ENCODE results near the gene RPL38.

Gene RPL38

DNA sequence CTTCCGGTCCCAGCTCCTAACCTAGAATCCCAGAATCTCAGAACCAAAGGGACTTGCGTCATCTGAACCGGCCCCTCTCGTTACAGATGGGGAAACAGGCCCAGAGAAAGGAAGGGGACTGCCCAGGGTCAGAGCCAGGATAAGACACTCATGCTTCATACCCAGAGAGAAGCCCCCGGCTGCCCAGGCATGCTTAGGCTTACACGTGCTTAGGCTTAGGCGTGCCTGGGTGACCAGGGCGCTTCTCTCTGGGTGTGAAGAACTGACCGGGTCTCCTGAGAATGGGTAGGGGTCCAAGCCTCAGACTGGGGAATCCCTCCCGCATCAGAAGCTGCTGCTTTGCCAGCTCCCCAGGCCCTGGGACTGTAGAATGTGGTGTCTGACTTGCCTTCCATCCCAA is 40.6 kb downstream of the RPL38 start:
- in situ Hi-C loops (cut with HindIII; ENCODE audit: low sequenced_read_pairs) = no loop called here

- in situ Hi-C loops (cut with HindIII; ENCODE audit: low sequenced_read_pairs) = no loop called here
These were observed 41.1 kb downstream of the RPL38 start for GRCh38 chr17:74244548-74244947.

DNA sequence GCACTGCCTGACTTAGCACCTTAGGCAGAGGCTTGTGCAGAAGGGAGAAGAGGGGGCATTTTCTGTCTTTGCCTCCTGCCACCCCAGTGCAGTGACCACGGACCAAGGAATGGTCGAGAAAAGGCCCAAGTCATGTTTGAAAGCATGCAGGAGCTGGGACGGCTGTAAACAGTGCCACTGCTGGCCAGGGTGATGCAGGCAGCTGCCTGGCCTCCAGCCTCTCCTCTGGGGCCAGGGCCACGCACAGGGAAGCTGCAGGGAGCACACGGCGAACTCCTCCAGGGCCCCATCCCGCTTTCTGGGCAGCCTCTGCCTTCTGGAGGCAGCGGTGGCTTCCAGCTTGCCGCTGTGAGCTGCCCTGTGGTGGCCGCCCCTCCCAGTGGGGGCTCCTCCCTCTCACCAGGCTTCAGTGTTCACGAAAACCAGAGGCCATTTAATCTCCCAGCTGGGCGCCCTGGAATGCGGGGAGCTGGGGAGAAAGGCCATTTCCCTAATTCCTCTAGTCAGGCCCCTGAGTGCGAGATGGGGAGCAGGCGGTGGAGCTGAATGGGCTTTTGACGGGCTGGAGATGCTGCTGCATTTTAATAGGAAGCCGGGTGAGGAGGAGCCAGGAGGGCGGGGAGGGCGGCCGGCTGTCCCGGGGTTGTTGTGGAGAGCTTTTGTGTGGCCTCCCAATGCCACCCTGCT is 41.8 kb downstream of the RPL38 start:
- in situ Hi-C loops (cut with HindIII; ENCODE audit: low sequenced_read_pairs) = no loop called here

- in situ Hi-C loops (cut with HindIII; ENCODE audit: low sequenced_read_pairs) = no loop called here
These were observed 42.4 kb downstream of the RPL38 start for GRCh38 chr17:74245871-74246270.

DNA sequence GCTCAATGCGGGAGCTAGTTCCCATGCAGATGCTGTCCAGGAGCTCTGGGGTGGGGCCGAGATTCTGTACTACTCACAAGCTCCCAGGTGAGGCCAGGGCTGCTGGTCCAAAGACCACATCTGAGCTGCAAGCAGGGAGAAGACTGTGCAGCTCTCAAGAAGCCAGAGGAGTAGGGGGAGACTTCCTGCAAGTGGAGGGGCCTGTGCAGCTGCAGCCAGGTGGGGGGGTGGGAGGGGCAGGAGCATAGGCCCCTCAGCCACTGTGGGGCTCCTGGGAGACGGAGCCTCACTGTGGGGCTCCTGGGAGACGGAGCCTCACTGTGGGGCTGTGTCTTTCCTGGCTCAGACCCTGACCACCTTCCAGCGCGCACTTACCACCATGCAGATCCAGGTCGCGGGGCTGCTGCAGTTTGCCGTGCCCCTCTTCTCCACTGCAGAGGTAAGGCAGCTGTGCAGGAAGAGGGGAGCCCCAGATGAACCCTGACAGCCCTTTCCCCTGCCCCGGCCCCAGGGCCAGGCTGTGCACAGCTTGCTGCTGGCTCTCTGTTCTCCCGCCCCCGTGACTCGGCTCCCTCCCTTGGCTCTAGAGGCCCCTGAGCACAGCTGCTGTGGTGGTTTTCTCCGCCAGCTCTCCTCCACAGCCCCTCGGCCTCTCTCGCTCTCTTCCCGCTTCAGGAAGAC is 46.3 kb downstream of the RPL38 start:
- in situ Hi-C loops (cut with HindIII; ENCODE audit: low sequenced_read_pairs) = no loop called here

- in situ Hi-C loops (cut with HindIII; ENCODE audit: low sequenced_read_pairs) = no loop called here
These were observed 47.0 kb downstream of the RPL38 start for GRCh38 chr17:74250324-74250995.

DNA sequence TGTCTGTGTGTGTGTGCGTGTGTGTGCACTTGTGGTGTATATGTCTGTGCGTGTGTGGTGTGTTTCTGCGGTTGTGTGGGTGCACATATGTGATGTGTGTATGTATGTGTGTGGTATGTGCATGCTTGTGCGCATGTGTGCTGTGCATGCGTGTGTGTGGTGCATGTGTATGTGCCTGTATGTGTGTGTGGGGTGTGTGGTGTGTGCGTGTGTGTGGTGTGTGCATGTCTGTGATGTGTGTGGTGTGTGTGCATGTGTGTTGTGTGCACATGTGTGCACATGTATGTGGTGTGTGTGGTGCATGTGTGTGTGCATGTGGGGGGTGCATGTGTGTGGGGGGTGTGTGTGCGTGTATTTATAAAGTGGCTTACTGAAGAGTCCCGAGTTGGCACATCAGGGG is 47.6 kb downstream of the RPL38 start:
- in situ Hi-C loops (cut with HindIII; ENCODE audit: low sequenced_read_pairs) = no loop called here

DNA sequence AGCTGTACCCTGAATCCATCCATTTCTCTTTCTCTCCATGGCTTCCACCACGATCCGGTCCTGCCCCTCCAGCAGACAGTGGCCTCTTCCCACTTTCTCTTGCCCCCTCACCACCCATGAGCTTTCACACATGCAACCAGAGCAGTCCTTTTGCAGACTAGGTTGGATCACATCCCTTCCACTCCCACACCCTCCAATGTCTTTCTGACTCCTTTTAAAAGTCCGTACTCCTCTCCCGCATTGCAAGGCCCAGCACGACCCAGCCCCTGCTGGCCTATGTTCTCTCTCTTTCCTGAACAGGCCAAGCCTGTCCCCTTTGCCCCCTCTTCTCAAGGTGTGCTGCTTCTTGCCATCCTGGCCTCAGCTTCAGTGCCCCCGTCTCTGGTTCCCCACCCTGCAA is 48.1 kb downstream of the RPL38 start:
- in situ Hi-C loops (cut with HindIII; ENCODE audit: low sequenced_read_pairs) = no loop called here

DNA sequence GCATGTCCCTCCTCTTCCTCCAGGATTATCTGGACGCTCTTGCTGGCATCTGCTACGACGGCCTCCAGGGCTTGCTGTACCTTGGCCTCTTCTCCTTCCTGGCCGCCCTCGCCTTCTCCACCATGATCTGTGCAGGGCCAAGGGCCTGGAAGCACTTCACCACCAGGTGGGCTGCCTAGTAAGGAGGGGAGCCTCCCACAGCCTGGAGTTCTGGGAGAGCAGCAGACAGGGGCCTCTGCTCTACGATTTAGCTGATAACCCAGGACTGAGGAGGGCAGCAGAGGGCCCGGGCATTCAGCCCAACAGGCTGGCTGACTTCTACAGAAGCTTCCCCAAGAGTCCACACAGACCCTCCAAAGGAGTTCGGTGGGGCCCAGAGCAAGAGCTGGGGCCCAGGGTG is 48.7 kb downstream of the RPL38 start:
- in situ Hi-C loops (cut with HindIII; ENCODE audit: low sequenced_read_pairs) = no loop called here

GRCh38 chr17:74253036-74253435 is 49.6 kb downstream of the RPL38 start:
- in situ Hi-C loops (cut with HindIII; ENCODE audit: low sequenced_read_pairs) = no loop called here

DNA sequence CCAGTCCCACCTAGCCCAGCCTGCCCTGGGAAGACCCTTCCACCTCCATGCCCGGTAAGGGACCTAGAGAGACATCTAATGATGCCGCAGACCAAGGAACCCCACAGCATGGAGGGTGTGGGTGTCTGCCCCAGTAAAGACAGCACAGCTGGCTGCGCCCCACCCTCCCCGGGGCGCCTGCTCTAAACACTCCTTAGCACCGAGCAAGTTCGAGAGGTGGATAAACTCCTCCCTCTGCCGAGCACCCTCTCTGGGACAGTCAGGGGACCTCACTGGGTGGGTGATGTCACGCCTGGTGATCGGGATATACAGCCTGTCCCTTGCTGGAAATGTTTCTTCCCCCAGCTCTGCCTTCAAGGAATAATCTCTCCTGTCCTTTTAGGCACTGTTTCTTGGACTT is 53.8 kb downstream of the RPL38 start:
- in situ Hi-C loops (cut with HindIII; ENCODE audit: low sequenced_read_pairs) = no loop called here

DNA sequence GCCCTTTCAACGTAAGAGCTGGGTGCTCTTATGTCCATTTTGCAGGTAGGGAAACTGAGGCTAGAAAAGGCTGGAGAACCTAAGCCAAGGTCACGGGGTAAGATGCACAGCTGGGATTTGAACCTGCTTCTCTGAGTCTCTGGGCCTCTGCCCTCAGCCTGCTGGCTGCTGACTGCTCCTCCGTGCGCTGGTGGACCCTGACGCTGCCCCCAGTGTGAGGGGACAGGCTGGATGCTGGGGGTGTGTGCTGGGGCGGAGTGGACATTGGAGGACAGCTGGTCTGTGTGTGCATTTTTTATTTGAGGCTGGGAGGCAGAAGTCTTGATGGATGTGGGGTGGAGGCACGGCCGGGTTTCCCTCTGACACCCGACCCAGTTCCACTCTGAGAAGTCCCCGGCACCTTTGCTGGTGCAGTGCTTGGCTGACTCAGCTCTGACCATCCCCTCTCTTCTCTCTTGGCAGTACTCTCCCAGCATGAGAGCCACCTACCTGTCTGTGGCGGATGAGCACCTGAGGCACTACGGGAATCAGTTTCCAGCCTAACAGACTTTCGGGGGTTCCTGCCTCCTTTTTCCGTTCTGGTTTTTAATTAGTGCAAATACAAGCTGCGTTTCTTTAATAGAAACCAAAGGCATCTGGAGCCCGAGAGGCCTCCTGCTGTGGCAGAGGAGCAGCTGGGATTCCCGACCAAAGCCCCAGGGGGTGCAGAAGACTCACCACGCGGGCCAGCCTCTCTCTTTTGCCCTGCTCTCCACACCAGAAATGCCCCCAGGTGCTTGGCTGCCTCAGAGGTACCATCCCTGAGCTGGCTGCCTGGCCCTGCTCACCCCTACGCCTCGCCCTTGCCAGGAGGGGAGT is 56.4 kb downstream of the RPL38 start:
- in situ Hi-C loops (cut with HindIII; ENCODE audit: low sequenced_read_pairs) = no loop called here
